SK-N-SH (cell line): ENCODE results near the gene ZBTB17. TPM values are rescaled to one million over a fixed set of nuclear protein-coding genes. Genes with fewer than 3 reads are reported as not detected.

Experiments used
- CTCF ChIA-PET: fragments of 300-600, 350-600 bp; formaldehyde crosslinking; extraction: SDS; loops from one replicate; lab custom pipeline; 2021; lab: Yijun Ruan, JAX
- POLR2A ChIA-PET: fragments of 350-600 bp; sonication (Branson Sonifier 250); formaldehyde crosslinking; extraction: SDS; loops from one replicate; lab custom pipeline; 2020; ENCODE audit warnings: antibody characterized with exemption, inconsistent platforms; lab: Yijun Ruan, JAX
- DNase-seq: peaks from one replicate; pipeline ENCODE4 v3.0.0; 2012
- H2AFZ ChIP-seq: fragments of 200-600 bp; sonication (generic); 2 replicates; pipeline ENCODE4 v1.8.1; 2016; ENCODE audit warnings: antibody characterized with exemption, mild to moderate bottlenecking, low read depth
- H3F3A ChIP-seq: fragments of 200-600 bp; sonication (generic); replicated peaks from 2 replicates; pipeline ENCODE3; 2016; ENCODE audit warnings: antibody characterized with exemption, mild to moderate bottlenecking; ENCODE audit not compliant: insufficient read depth
- H3K27ac ChIP-seq, 2 experiments: fragments of 200-500 bp in 1 of 2; fragments of 200-600 bp in 1 of 2; sonication (Bioruptor generic) in 1 of 2; sonication (generic), shearing (Covaris generic) in 1 of 2; 2 replicates each; pipeline versions ENCODE4 v1.5.1 to v1.6.1; 2014 to 2016; ENCODE audit warnings: low read depth in 2 of 2, inconsistent platforms in 1 of 2, low read length in 1 of 2, mild to moderate bottlenecking in 1 of 2, mixed read lengths in 1 of 2
- H3K27me3 ChIP-seq: fragments of 200-600 bp; sonication (generic), shearing (Covaris generic); 2 replicates; pipeline ENCODE4 v1.6.1; 2016; ENCODE audit warnings: mixed run types; ENCODE audit not compliant: insufficient read depth
- H3K36me3 ChIP-seq, 2 experiments: fragments of 200-500 bp in 1 of 2; fragments of 200-600 bp in 1 of 2; sonication (Bioruptor generic) in 1 of 2; sonication (generic) in 1 of 2; replicated peaks in 1 of 2; 2 replicates each; pipeline versions ENCODE3 to v1.5.1; 2014 to 2016; ENCODE audit warnings: low read length in 1 of 2, mild to moderate bottlenecking in 1 of 2; ENCODE audit not compliant: insufficient read depth in 2 of 2, control insufficient read depth in 1 of 2
- H3K4me1 ChIP-seq, 2 experiments: fragments of 200-500 bp in 1 of 2; fragments of 200-600 bp in 1 of 2; sonication (Bioruptor generic) in 1 of 2; sonication (generic), shearing (Covaris generic) in 1 of 2; 2 replicates each; pipeline versions ENCODE4 v1.5.1 to v1.6.1; 2014 to 2016; ENCODE audit warnings: low read depth in 1 of 2, low read length in 1 of 2, mixed run types in 1 of 2; ENCODE audit not compliant: insufficient read depth in 2 of 2, control insufficient read depth in 1 of 2
- H3K4me2 ChIP-seq: fragments of 200-600 bp; sonication (generic), shearing (Covaris generic); 2 replicates; pipeline ENCODE4 v1.6.1; 2017; ENCODE audit warnings: mixed run types
- H3K4me3 ChIP-seq, 2 experiments: fragments of 200-500 bp in 1 of 2; fragments of 200-600 bp in 1 of 2; sonication (Bioruptor generic) in 1 of 2; sonication (generic), shearing (Covaris generic) in 1 of 2; 2 replicates each; pipeline versions ENCODE4 v1.5.1 to v1.8.1; 2014 to 2016; ENCODE audit warnings: low read depth in 2 of 2, inconsistent platforms in 1 of 2, low read length in 1 of 2, mild to moderate bottlenecking in 1 of 2, mixed read lengths in 1 of 2, moderate library complexity in 1 of 2
- H3K79me2 ChIP-seq: fragments of 200-600 bp; sonication (generic); 2 replicates; pipeline ENCODE4 v1.8.1; 2017; ENCODE audit warnings: mild to moderate bottlenecking; ENCODE audit not compliant: insufficient read depth
- H3K9ac ChIP-seq: fragments of 200-600 bp; sonication (generic); 2 replicates; pipeline ENCODE4 v1.6.1; 2017; ENCODE audit warnings: mixed run types
- H3K9me2 ChIP-seq: fragments of 200-600 bp; sonication (generic); 2 replicates; pipeline ENCODE4 v1.6.1; 2017; ENCODE audit warnings: mixed run types
- H3K9me3 ChIP-seq: fragments of 200-600 bp; sonication (generic); 2 replicates; pipeline ENCODE4 v1.6.1; 2017; ENCODE audit warnings: mixed run types, mild to moderate bottlenecking, moderate library complexity
- H4K20me1 ChIP-seq: fragments of 200-600 bp; sonication (generic); 2 replicates; pipeline ENCODE4 v1.6.1; 2017; ENCODE audit warnings: mild to moderate bottlenecking, mixed run types; ENCODE audit not compliant: insufficient read depth
- FOSL2 ChIP-seq: IDR thresholded peaks from 2 replicates; pipeline ENCODE4 v1.4.0; 2012; ENCODE audit warnings: low read depth, mild to moderate bottlenecking, moderate library complexity, borderline replicate concordance
- FOXJ3 ChIP-seq: sonication (generic); formaldehyde crosslinking; IDR thresholded peaks from 2 replicates; pipeline ENCODE4 v1.5.1; 2020; ENCODE audit warnings: mild to moderate bottlenecking, missing genetic modification reagents
- JUND ChIP-seq: IDR thresholded peaks from 2 replicates; pipeline ENCODE4 v1.4.0; 2012
- MEF2A ChIP-seq: IDR thresholded peaks from 2 replicates; pipeline ENCODE4 v1.4.0; 2012; ENCODE audit warnings: low read depth, borderline replicate concordance
- MXI1 ChIP-seq: IDR thresholded peaks from 2 replicates; pipeline ENCODE4 v1.6.1; 2012; ENCODE audit warnings: mild to moderate bottlenecking, low read depth, low read length, improper control_type of control experiment
- RAD21 ChIP-seq: IDR thresholded peaks from 2 replicates; pipeline ENCODE4 v1.6.1; 2012; ENCODE audit warnings: mild to moderate bottlenecking, low read length
- RCOR1 ChIP-seq: fragments of 150-350 bp; IDR thresholded peaks from 2 replicates; pipeline ENCODE4 v1.6.1; 2017; ENCODE audit warnings: antibody characterized with exemption, low read length
- SMC3 ChIP-seq: IDR thresholded peaks from 2 replicates; pipeline ENCODE4 v1.6.1; 2012; ENCODE audit warnings: low read depth, low read length, improper control_type of control experiment
- TCF12 ChIP-seq: IDR thresholded peaks from 2 replicates; pipeline ENCODE4 v1.4.0; 2012
- USF2 ChIP-seq: fragments of 150-350 bp; IDR thresholded peaks from 2 replicates; pipeline ENCODE4 v1.6.1; 2017; ENCODE audit warnings: antibody characterized with exemption, low read length, low read depth, borderline replicate concordance
- YY1 ChIP-seq: IDR thresholded peaks from 2 replicates; pipeline ENCODE4 v1.4.0; 2012; ENCODE audit warnings: low read depth, mild to moderate bottlenecking
- ZBTB33 ChIP-seq: IDR thresholded peaks from 2 replicates; pipeline ENCODE4 v1.4.0; 2012; ENCODE audit warnings: low read depth, borderline replicate concordance
- WGBS: methylation state at CpG from one replicate; pipeline ENCODE4 v1.1.6; 2017; ENCODE audit warnings: low lambda C conversion rate; 5-methylcytosine and 5-hydroxymethylcytosine counted together
- polyA plus RNA-seq, 3 experiments: library from polyadenylated mRNA; depleted of rRNA; stranded (reverse); fragments of >200 nt; gene quantifications; 2 replicates each; pipeline ENCODE4 v1.2.3, GENCODE V29; 2012
- TF ChIP-seq, protein P1 (sequence below): IDR thresholded peaks from 2 replicates; pipeline ENCODE4; 2012
- TF ChIP-seq, protein P2 (sequence below): IDR thresholded peaks from 2 replicates; pipeline ENCODE4 v1.6.1; 2012; ENCODE audit warnings: mild to moderate bottlenecking, low read depth, low read length, moderate library complexity

ZBTB17 gene
- polyA plus RNA-seq, 1 of the 3 experiments (the other 2 are of a cell fraction) = 56.4 TPM

DNA sequence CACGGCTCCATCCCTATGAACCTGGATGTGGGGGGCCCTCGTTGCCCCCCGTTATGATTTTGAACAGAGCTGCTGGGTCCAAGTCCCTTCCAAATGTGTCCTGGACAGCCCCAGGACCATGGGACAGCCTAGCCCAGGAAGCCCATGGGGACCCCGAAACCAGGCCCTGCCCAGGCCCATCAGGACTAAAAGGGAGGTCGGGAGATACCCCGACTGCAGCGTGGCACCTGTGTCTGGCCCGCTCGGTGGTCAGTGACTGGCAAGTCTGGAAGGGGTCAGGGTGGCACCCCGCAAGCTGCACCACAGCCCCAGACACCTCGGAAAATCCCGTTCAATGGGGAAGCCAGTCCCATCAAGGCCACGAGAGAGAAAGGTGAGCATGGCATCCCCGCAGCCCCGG is 17.8 kb upstream of the ZBTB17 start:
- no CpG with 5 or more reads among the region's 15 CpGs for WGBS
- DNase-seq = no peak
- no peaks in the 10 kb centered on the region for H4K20me1 ChIP-seq
- no peak overlapping the region for H3K4me2 ChIP-seq
- H3K4me3 ChIP-seq = no peak overlapping the region
- no peaks in the 10 kb centered on the region for H3K36me3 ChIP-seq
- H3F3A ChIP-seq = no peaks in the 10 kb centered on the region
- no peak overlapping the region for H3K27ac ChIP-seq
- no peak overlapping the region for H3K9ac ChIP-seq
- CTCF ChIA-PET = interaction anchor here (0.7 to 4.7 kb wide), 22 partner anchors 8 to 228 kb away, joined by 3 to 58 read pairs (median 4); partner anchors contain the start of genes CLCNKA, FAM131C, SPEN and UQCRHL
- H3K79me2 ChIP-seq = no peaks in the 10 kb centered on the region
- no peaks in the 10 kb centered on the region for H3K4me1 ChIP-seq
- H3K27me3 ChIP-seq = no peaks in the 10 kb centered on the region
- H2AFZ ChIP-seq = no peak overlapping the region
- POLR2A ChIA-PET = no interaction called here
- TF ChIP-seq, protein P1, sequence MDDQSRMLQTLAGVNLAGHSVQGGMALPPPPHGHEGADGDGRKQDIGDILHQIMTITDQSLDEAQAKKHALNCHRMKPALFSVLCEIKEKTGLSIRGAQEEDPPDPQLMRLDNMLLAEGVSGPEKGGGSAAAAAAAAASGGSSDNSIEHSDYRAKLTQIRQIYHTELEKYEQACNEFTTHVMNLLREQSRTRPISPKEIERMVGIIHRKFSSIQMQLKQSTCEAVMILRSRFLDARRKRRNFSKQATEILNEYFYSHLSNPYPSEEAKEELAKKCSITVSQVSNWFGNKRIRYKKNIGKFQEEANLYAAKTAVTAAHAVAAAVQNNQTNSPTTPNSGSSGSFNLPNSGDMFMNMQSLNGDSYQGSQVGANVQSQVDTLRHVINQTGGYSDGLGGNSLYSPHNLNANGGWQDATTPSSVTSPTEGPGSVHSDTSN = no peak
- TF ChIP-seq TCF12 = no peak
- TF ChIP-seq RAD21 = no peak
- no peak for TF ChIP-seq RCOR1
- TF ChIP-seq FOXJ3 (CRISPR knock-in tag) = no peak
- no peak for TF ChIP-seq USF2
- TF ChIP-seq SMC3 = no peak
- no peak for TF ChIP-seq YY1
- no peak for TF ChIP-seq MXI1
- no peak for TF ChIP-seq FOSL2
- TF ChIP-seq JUND = no peak
- TF ChIP-seq ZBTB33 = no peak
- H3K9me3 ChIP-seq = no peaks in the 10 kb centered on the region
- H3K9me2 ChIP-seq = no peaks in the 10 kb centered on the region

GRCh38 chr1:15992582-15993500 is 16.9 kb upstream of the ZBTB17 start:
- Histone ChIP-seq H4K20me1 (no peaks in the 10 kb centered on the region), H3K27ac (no peak overlapping the region), H3K9me2 (no peaks in the 10 kb centered on the region), H3K4me2 (no peak overlapping the region), H3K4me3 (no peak overlapping the region), H3K4me1 (no peaks in the 10 kb centered on the region), H3K9me3 (no peaks in the 10 kb centered on the region), H3K9ac (no peak overlapping the region), H3K27me3 (no peaks in the 10 kb centered on the region), H3K79me2 (no peaks in the 10 kb centered on the region), H3F3A (no peaks in the 10 kb centered on the region), H3K36me3 (no peaks in the 10 kb centered on the region), H2AFZ (no peak overlapping the region)
- CTCF ChIA-PET = interaction anchor here (0.8 to 4.7 kb wide), 5 partner anchors 13 to 201 kb away, joined by 3 to 58 read pairs (median 13); partner anchors contain the start of gene UQCRHL
- DNase-seq = no peak
- 80% methylated on average over 4 of the region's 17 CpGs for WGBS
- POLR2A ChIA-PET = no interaction called here
- TF ChIP-seq USF2 (no peak), TCF12 (no peak), MEF2A (no peak), ZBTB33 (no peak), MXI1 (no peak)
- TF ChIP-seq, protein P2, sequence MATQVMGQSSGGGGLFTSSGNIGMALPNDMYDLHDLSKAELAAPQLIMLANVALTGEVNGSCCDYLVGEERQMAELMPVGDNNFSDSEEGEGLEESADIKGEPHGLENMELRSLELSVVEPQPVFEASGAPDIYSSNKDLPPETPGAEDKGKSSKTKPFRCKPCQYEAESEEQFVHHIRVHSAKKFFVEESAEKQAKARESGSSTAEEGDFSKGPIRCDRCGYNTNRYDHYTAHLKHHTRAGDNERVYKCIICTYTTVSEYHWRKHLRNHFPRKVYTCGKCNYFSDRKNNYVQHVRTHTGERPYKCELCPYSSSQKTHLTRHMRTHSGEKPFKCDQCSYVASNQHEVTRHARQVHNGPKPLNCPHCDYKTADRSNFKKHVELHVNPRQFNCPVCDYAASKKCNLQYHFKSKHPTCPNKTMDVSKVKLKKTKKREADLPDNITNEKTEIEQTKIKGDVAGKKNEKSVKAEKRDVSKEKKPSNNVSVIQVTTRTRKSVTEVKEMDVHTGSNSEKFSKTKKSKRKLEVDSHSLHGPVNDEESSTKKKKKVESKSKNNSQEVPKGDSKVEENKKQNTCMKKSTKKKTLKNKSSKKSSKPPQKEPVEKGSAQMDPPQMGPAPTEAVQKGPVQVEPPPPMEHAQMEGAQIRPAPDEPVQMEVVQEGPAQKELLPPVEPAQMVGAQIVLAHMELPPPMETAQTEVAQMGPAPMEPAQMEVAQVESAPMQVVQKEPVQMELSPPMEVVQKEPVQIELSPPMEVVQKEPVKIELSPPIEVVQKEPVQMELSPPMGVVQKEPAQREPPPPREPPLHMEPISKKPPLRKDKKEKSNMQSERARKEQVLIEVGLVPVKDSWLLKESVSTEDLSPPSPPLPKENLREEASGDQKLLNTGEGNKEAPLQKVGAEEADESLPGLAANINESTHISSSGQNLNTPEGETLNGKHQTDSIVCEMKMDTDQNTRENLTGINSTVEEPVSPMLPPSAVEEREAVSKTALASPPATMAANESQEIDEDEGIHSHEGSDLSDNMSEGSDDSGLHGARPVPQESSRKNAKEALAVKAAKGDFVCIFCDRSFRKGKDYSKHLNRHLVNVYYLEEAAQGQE = no peak
